Ishikawa (cell line): Measurements from ENCODE around the gene C1orf21.

Source experiments
- CEBPB ChIP-seq: IDR thresholded peaks from 2 replicates; pipeline ENCODE4 v1.6.1; 2012
- EGR1 ChIP-seq: IDR thresholded peaks from 2 replicates; pipeline ENCODE4 v1.6.1; 2012
- EP300 ChIP-seq: IDR thresholded peaks from 2 replicates; pipeline ENCODE4 v1.6.1; 2012; ENCODE audit warnings: borderline replicate concordance
- FOXM1 ChIP-seq: IDR thresholded peaks from 2 replicates; pipeline ENCODE4 v1.6.1; 2012; ENCODE audit warnings: low read depth, borderline replicate concordance
- NFIC ChIP-seq: IDR thresholded peaks from 2 replicates; pipeline ENCODE4 v1.6.1; 2012
- RAD21 ChIP-seq: IDR thresholded peaks from 2 replicates; pipeline ENCODE4 v1.6.1; 2012; ENCODE audit warnings: low read depth
- REST ChIP-seq: IDR thresholded peaks from 2 replicates; pipeline ENCODE4 v1.6.1; 2012; ENCODE audit warnings: low read depth, mild to moderate bottlenecking
- TAF1 ChIP-seq: IDR thresholded peaks from 2 replicates; pipeline ENCODE4 v1.6.1; 2012; ENCODE audit warnings: low read depth, mild to moderate bottlenecking
- TCF12 ChIP-seq: IDR thresholded peaks from 2 replicates; pipeline ENCODE4 v1.6.1; 2012; ENCODE audit warnings: low read depth
- TEAD4 ChIP-seq: IDR thresholded peaks from 2 replicates; pipeline ENCODE4 v1.6.1; 2012
- YY1 ChIP-seq: IDR thresholded peaks from 2 replicates; pipeline ENCODE4 v1.6.1; 2012; ENCODE audit warnings: low read depth
- TF ChIP-seq, protein P1 (sequence below): IDR thresholded peaks from 2 replicates; pipeline ENCODE4 v1.6.1; 2012
- TF ChIP-seq, protein P2 (sequence below): IDR thresholded peaks from 2 replicates; pipeline ENCODE4 v1.6.1; 2012

DNA sequence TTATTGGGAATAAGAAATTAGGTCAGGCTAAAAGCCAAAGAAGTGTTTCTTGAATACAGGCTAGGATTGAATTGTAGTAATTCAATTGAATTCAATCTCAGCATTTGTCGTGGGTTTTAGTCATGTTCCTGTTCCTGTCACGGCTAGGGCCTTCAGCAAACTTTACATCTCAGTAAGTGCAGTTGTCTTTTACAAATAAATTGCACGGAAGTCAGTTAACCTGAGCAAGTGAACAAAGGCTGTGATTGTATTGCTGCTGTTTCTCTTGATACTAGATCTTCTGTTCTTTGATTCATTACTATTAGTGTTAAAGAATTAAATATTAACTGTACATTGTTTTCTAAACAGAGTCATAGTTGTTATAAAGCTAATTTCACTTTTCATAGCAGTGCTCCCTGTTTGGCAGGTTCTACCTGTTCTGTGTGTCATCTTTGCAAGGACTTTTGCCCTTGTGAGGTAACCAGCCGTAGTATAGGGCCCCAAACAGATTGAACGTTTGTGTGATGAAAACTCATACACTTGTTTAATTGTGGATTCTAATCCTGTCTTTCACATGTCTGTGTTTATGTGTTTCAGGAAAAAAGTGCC lies 203.4 kb downstream of the C1orf21 start:
- no peak for TF ChIP-seq TCF12
- no peak for TF ChIP-seq REST
- TF ChIP-seq EP300: no peak
- no peak for TF ChIP-seq TAF1
- TF ChIP-seq, protein P1, sequence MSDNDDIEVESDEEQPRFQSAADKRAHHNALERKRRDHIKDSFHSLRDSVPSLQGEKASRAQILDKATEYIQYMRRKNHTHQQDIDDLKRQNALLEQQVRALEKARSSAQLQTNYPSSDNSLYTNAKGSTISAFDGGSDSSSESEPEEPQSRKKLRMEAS: no peak
- no peak for TF ChIP-seq EGR1
- TF ChIP-seq RAD21: no peak
- TF ChIP-seq, protein P2, sequence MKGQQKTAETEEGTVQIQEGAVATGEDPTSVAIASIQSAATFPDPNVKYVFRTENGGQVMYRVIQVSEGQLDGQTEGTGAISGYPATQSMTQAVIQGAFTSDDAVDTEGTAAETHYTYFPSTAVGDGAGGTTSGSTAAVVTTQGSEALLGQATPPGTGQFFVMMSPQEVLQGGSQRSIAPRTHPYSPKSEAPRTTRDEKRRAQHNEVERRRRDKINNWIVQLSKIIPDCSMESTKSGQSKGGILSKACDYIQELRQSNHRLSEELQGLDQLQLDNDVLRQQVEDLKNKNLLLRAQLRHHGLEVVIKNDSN: no peak
- TF ChIP-seq YY1: no peak
- TF ChIP-seq CEBPB: no peak
- no peak for TF ChIP-seq TEAD4
- TF ChIP-seq NFIC: no peak
- no peak for TF ChIP-seq FOXM1
